NCI-H526 (cell line): ENCODE results near the gene GUCA1A.
A peak's percentile ranks its signal among the peaks of the same experiment; 100 is the strongest.

Source experiments
- DNase-seq, 2 experiments: peaks; one replicate each; lab custom pipeline; 2025; lab: John Stamatoyannopoulos, UW

The GUCA1A gene

GRCh38 chr6:42173101-42173500 lies at the start of gene GUCA1A:
Gene GUCA1A (plus strand): TSS chr6:42173364. CDS start chr6:42173614, 250 bp downstream.
- no peak for DNase-seq

- DNase-seq: no peak
These were observed 49.6 kb upstream of the GUCA1A start for GRCh38 chr6:42123379-42124103.

- DNase-seq: no peak
These were observed 48.8 kb upstream of the GUCA1A start for GRCh38 chr6:42124223-42124836.

GRCh38 chr6:42125231-42125630 lies 47.9 kb upstream of the GUCA1A start:
- no peak for DNase-seq

GRCh38 chr6:42125663-42126062 lies 47.5 kb upstream of the GUCA1A start:
- DNase-seq: no peak

GRCh38 chr6:42128460-42129359 lies 44.5 kb upstream of the GUCA1A start:
- no peak for DNase-seq

GRCh38 chr6:42129360-42129676 lies 43.8 kb upstream of the GUCA1A start:
- DNase-seq: no peak

GRCh38 chr6:42131531-42131930 lies 41.6 kb upstream of the GUCA1A start:
- DNase-seq: no peak

- no peak for DNase-seq
These were observed 39.2 kb upstream of the GUCA1A start for GRCh38 chr6:42133926-42134325.

- no peak for DNase-seq
These were observed 38.0 kb upstream of the GUCA1A start for GRCh38 chr6:42135161-42135560.

- DNase-seq: no peak
These were observed 37.4 kb upstream of the GUCA1A start for GRCh38 chr6:42135722-42136121.

- peak in 1 of 2 experiments; percentile 16 for DNase-seq
These were observed 36.5 kb upstream of the GUCA1A start for GRCh38 chr6:42136508-42137193.

- no peak for DNase-seq
These were observed 35.9 kb upstream of the GUCA1A start for GRCh38 chr6:42137194-42137753.

- no peak for DNase-seq
These were observed 35.0 kb upstream of the GUCA1A start for GRCh38 chr6:42138190-42138589.

- DNase-seq: peak; percentile 60 to 68
These were observed 34.2 kb upstream of the GUCA1A start for GRCh38 chr6:42138630-42139619.

- no peak for DNase-seq
These were observed 33.1 kb upstream of the GUCA1A start for GRCh38 chr6:42140032-42140431.

- DNase-seq: peak in 1 of 2 experiments; percentile 39
These were observed 32.2 kb upstream of the GUCA1A start for GRCh38 chr6:42140756-42141602.

- peak in 1 of 2 experiments; percentile 37 for DNase-seq
These were observed 31.5 kb upstream of the GUCA1A start for GRCh38 chr6:42141603-42142117.

- DNase-seq: peak; percentile 39 to 86
These were observed 30.9 kb upstream of the GUCA1A start, which contains the start of gene C6orf132 for GRCh38 chr6:42142118-42142835. Gene C6orf132 (minus strand): TSS chr6:42142620. CDS start chr6:42142444, 176 bp downstream.
